ENCODE results near the gene ABHD2.
"Not testable (repeated sequence)": the region's sequence is repeated elsewhere in the genome, so short reads cannot be mapped to it uniquely, and the experiment has no call there.

Gene ABHD2

DNA sequence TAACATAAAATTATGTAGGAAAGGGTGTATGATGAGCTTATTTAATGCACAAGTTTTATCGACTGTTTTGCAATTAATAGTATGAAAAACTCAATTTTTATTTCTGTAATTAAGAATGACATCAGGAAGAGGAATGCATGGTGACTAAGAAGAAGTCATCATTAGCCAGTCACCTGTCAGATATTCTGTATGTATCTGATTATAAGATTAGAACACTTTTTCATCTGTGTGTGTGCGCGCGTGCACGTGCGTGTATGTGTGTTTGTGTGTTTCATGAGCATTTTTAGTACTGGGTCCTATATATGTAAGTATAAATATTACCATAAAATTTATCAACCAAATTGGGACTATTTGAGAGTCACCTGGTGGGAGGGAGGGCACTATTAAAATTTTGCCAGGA is 5.0 kb upstream of the ABHD2 start:
- H3K36me3 ChIP-seq, result no peaks in the 10 kb centered on the region
- H4K20me1 ChIP-seq, result no peaks in the 10 kb centered on the region
- no peaks in the 10 kb centered on the region for H3K27me3 ChIP-seq
- TF ChIP-seq Cebpa-rat (IDR thresholded peaks at IDR 0.05), result no peak
- H3K9me3 ChIP-seq (replicated peaks in 1 of 11), result no peaks in the 10 kb centered on the region
- no peak overlapping the region for H3K4me2 ChIP-seq
- H3K9ac ChIP-seq, result no peak overlapping the region
- H3K4me1 ChIP-seq, result peaks cover 7 to 14% (median 11%) of the 10 kb centered on the region in 10 experiments
- no peak overlapping the region for H3K4me3 ChIP-seq
- H3K27ac ChIP-seq, result no peak overlapping the region

DNA sequence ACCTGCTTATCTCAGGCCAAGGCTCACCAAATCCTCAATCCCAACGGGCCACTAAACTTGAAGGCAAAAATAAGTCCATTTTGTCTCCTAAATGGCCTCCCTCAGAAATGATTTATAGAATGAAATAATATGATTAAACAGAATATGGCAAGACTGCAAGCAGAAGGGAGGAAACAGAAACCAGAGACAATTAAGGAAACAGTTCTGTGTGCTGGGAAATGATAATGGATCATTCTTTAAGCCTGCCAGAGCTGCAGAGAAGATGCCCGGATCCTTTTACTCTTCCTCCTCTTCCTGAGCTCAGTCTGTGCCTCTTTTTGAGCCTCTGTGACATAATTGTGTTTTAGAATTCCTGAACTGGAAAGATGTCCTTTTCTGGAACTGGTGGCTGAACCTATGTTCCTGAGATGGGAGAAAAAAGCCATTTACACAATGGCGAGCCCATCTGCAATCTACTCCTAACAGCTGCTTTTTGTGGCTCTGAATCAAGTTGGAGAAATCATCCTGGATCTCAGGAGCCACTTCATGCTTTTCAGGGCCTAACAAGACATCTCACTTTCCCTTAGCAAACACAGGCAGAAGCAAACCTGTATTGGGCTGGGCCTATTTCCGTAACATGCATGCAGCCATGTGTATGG is 2.8 kb upstream of the ABHD2 start:
- H3K36me3 ChIP-seq, result no peaks in the 10 kb centered on the region
- no peaks in the 10 kb centered on the region for H3K27me3 ChIP-seq
- H3K4me3 ChIP-seq, result no peak overlapping the region
- TF ChIP-seq Cebpa-rat (IDR thresholded peaks at IDR 0.05), result no peak
- H4K20me1 ChIP-seq, result peaks cover 0 to 6% (median 0%) of the 10 kb centered on the region in 11 experiments; a peak in 2 of 22 replicates
- H3K4me2 ChIP-seq, result no peak overlapping the region
- H3K9ac ChIP-seq, result no peak overlapping the region
- peaks cover 24 to 31% (median 27%) of the 10 kb centered on the region in 10 experiments for H3K4me1 ChIP-seq
- H3K9me3 ChIP-seq (replicated peaks in 1 of 11), result no peaks in the 10 kb centered on the region
- H3K27ac ChIP-seq, result no peak overlapping the region

DNA sequence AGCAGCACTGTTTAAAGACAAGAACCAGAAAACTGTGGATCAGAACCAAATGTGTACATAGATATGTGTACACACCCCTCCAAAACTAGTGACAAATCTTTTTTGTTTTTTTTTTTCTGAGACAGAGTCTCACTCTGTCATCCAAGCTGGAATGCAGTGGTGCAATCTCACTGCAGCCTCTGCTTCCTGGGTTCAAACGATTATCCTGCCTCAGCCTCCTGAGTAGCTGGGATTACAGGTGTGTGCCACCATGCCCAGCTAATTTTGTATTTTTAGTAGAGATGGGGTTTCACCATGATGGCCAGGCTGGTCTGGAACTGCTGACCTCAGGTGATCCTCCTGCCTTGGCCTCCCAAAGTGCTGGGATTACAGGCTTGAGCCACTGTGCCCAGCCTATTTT is 2.3 kb upstream of the ABHD2 start:
- not testable (repeated sequence) for H3K4me2 ChIP-seq; H3K27me3 ChIP-seq; H3K4me3 ChIP-seq; H3K36me3 ChIP-seq; H3K27ac ChIP-seq; H3K9ac ChIP-seq; H4K20me1 ChIP-seq; H3K9me3 ChIP-seq (replicated peaks in 1 of 11)
- H3K4me1 ChIP-seq, result peaks cover 25 to 36% (median 33%) of the 10 kb centered on the region in 10 experiments

DNA sequence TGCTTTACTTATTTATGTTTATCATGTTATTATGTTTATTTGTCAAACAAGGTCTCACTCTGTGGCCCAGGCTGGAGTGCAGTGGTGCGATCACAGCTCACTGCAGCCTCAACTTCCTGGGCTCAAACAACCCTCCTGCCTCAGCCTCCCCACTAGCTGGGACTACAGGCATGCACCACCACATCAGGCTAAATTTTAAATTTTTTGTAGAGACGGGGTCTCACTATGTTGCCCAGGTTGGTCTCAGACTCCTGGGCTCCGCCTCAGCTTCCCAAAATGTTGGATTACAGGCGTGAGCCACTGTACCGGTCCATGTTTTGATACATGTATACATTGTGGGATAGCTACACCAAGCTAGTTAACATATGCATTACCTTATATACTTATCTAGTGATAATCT is 1.9 kb upstream of the ABHD2 start:
- H4K20me1 ChIP-seq; H3K9ac ChIP-seq; H3K27me3 ChIP-seq; H3K4me3 ChIP-seq; H3K36me3 ChIP-seq; H3K4me2 ChIP-seq; H3K27ac ChIP-seq; H3K9me3 ChIP-seq (replicated peaks in 1 of 11): not testable (repeated sequence)
- H3K4me1 ChIP-seq, result peaks cover 29 to 40% (median 37%) of the 10 kb centered on the region in 10 experiments

DNA sequence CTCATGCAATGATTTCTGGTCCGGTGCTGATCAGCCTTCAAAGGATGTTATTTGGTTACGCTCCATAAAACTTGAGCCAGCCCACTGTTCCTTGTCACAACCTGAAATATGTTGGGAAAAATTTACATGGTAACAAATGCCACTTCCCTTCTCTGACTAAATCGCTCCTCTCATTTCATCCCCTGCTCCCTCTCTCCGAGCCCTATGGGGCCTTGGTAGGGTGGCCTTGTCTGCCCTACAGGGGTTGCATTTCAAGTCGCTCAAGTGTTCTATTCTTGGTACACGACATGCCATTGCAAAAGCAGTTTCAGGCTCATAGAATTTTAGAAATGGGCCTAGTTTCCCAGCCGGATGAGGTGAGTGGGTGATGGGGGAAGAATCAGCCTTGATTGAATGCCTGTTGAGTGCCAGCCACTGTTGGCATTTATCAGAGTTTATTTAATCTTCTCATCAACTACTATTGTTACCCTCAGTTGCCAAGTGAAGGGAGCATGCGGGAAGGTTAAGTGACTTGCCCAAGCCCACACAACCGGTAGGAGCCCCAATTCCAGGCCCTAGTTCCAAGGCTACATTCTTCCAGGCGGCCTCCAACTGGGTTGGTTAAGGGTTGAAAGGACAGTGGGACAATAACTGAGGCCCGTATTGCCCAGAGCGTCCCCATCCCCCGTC is 961 bp upstream of the ABHD2 start:
- Histone ChIP-seq H3K4me3 (peak overlapping the region; percentile 33 to 97 (median 88)), H3K4me1 (peaks cover 38 to 50% (median 44%) of the 10 kb centered on the region in 10 experiments), H3K9me3 (replicated peaks in 1 of 11) (no peaks in the 10 kb centered on the region), H3K36me3 (no peaks in the 10 kb centered on the region; a peak in 1 of 22 replicates), H3K9ac (peak overlapping the region; percentile 52 to 94 (median 89); a peak in 21 of 22 replicates), H3K27ac (peak overlapping the region; percentile 48 to 91 (median 81)), H4K20me1 (peaks cover 0 to 6% (median 0%) of the 10 kb centered on the region in 11 experiments; a peak in 2 of 22 replicates), H3K4me2 (peak overlapping the region; percentile 80 to 96 (median 87)), H3K27me3 (no peaks in the 10 kb centered on the region)
- no peak for TF ChIP-seq Cebpa-rat (IDR thresholded peaks at IDR 0.05)

DNA sequence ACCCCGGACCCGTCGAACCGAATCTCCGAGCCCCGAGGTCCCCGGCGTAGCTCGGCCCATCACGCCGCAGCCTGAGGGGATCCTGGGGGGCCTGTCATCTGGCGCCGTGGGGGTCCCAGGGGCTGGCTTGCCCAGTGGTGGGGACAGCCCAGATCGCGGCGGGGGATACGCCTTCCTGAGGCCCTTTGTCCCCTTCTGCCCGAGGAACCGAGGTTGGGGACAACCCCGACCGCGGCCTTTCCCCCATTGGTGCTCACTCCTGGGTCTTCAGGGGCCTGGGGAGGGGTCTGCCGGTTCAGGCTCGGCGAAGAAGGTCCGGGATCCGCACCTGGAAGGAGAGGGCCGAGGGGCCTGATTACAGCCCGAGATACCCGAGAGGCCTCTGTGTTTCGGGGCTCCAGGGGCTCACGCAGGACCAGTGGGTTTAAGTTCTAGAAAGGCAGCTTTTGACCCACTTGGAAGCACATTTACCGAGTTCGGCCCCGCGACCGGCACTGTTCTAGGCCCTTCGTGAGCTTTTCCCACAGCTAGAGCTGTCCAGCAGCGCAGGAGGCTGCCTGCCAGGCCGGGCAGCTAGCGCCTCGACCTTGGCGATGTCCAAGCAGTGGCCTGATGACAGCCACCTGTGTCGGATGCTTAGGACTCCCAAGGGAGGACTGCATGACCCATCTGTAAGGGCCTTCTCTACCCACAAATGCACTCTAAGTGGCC is 504 bp downstream of the ABHD2 start:
- peaks cover 44 to 62% (median 47%) of the 10 kb centered on the region in 10 experiments for H3K4me1 ChIP-seq
- TF ChIP-seq Cebpa-rat (IDR thresholded peaks at IDR 0.05), result no peak
- H3K27ac ChIP-seq, result peak overlapping the region; percentile 78 to 93 (median 87)

DNA sequence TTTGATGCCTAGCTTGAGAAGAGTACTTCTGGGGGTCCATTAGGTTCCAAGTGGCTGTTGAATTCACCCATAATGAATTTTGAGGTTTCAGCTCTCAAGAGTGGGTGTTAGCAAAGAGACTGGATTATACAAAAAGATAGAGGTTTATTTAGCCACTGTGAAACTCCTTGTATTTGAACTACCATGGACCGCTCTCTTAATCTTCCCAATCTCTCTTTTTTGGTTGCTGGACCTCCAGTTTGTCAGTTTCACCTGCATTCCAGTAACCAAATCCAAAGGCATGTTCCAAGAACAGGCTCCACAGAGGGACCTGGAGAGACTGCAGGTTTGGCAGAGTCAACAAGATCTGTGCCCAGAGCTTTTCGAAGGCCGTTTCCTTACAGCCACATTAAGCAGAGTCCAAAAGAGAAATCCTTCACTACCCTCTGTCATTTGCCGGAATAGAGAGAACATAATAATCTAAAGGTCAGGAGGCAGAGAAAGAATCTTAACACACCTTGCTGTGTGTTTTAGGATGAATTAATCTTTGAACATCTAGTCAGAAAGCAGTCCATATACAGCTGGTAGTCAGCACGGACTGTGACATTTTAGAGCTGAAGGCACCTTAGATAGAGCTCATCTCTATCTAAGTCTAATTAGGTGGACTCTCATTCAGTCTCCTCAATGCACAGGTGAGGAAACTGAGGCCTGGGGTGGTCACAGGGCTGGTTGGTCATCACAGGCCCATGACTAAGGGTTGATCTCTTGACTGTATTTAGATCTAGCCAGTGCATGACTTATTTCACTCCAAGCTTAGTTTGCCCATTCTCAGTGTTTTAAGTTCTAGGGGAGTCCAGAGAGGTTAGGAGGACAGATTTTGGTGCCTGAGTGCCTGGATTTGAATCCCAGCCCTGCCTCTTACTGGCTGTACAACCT is 1.3 kb downstream of the ABHD2 start:
- peaks cover 0 to 10% (median 0%) of the 10 kb centered on the region in 11 experiments; a peak in 4 of 22 replicates for H4K20me1 ChIP-seq
- peak overlapping the region in 9 of 11 experiments; percentile 83 to 93 (median 88); a peak in 15 of 22 replicates for H3K27ac ChIP-seq
- TF ChIP-seq Cebpa-rat (IDR thresholded peaks at IDR 0.05), result no peak
- peak overlapping the region; percentile 92 to 99 (median 98) for H3K4me2 ChIP-seq
- H3K27me3 ChIP-seq, result no peaks in the 10 kb centered on the region
- H3K9me3 ChIP-seq (replicated peaks in 1 of 11), result no peaks in the 10 kb centered on the region
- peaks cover 44 to 69% (median 47%) of the 10 kb centered on the region in 10 experiments for H3K4me1 ChIP-seq
- peak overlapping the region; percentile 85 to 97 (median 94) for H3K4me3 ChIP-seq
- H3K9ac ChIP-seq, result peak overlapping the region; percentile 89 to 94 (median 91); a peak in 21 of 22 replicates
- peaks cover 0 to 14% (median 9%) of the 10 kb centered on the region in 11 experiments; a peak in 10 of 22 replicates for H3K36me3 ChIP-seq

More for the DNA sequence above, 504 bp downstream of the ABHD2 start:
- Histone ChIP-seq H4K20me1 (peaks cover 0 to 10% (median 0%) of the 10 kb centered on the region in 11 experiments; a peak in 3 of 22 replicates), H3K9me3 (replicated peaks in 1 of 11) (no peaks in the 10 kb centered on the region), H3K36me3 (peaks cover 0 to 6% (median 2%) of the 10 kb centered on the region in 11 experiments; a peak in 6 of 22 replicates), H3K9ac (peak overlapping the region; percentile 89 to 94 (median 91)), H3K27me3 (no peaks in the 10 kb centered on the region), H3K4me2 (peak overlapping the region; percentile 92 to 99 (median 98)), H3K4me3 (peak overlapping the region; percentile 85 to 97 (median 94))

Data from BLaER1 treated with 17β-estradiol and CSF1 and Interleukin-3, amounts not matched to agents 10 nM and 100 nM (cell line).